ENCODE results near the gene HSBP1L1. TPM values are rescaled to one million over a fixed set of nuclear protein-coding genes. Genes with fewer than 3 reads are reported as not detected.
"Not testable (repeated sequence)": the region's sequence is repeated elsewhere in the genome, so short reads cannot be mapped to it uniquely, and the experiment has no call there.

The HSBP1L1 gene
- total RNA-seq, 1 experiment from 2014 or later: 1.1 TPM

DNA sequence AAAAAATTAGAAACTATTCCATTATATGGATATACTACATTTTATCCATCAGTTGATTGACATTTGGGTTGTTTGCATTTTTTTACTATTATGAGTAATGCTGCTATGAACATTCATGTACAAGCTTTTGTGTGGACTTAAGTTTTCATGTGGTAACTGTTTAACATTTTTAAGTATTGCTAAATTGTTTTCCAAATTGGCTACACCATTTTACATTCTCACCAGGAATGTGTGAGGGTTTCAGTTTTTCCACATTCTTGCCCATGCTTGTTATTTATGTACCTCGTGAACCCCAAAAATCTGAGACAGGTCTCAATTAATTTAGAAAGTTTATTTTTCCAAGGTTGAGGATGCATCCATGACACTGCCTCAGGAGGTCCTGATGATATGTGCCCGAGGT lies 27.1 kb downstream of the HSBP1L1 start:
- intact Hi-C loops (cut with micrococcal nuclease; ENCODE audit: unreplicated experiment): no loop called here
- Histone ChIP-seq H3K9me3 (ENCODE audit: low read depth, low read length, poor library complexity, severe bottlenecking) (no peaks in the 10 kb centered on the region), H3K27ac (ENCODE audit: low read depth, low read length, poor library complexity, severe bottlenecking) (no peak overlapping the region), H3K4me3 (ENCODE audit: low read depth, low read length, poor library complexity, severe bottlenecking) (no peak overlapping the region), H3K27me3 (replicated peaks; ENCODE audit: insufficient read depth, low read depth, low read length, poor library complexity) (no peaks in the 10 kb centered on the region), H3K4me1 (ENCODE audit: insufficient read depth, low read length, poor library complexity, severe bottlenecking) (peaks cover 7% of the 10 kb centered on the region), H3K36me3 (ENCODE audit: insufficient read depth, low read length, poor library complexity, severe bottlenecking) (peaks cover under 1% of the 10 kb centered on the region)
- BruUV-seq (replicated peaks): no TSS peak
- ChIA-PET POLR2A (ENCODE audit: low non-redundant PET) (no interaction called here), CTCF (no interaction called here)
- no peak for TF ChIP-seq EZH2 (IDR thresholded peaks at IDR 0.05; ENCODE audit: borderline replicate concordance, low read depth, low read length, poor library complexity, severe bottlenecking)
- TF ChIP-seq, protein P1, sequence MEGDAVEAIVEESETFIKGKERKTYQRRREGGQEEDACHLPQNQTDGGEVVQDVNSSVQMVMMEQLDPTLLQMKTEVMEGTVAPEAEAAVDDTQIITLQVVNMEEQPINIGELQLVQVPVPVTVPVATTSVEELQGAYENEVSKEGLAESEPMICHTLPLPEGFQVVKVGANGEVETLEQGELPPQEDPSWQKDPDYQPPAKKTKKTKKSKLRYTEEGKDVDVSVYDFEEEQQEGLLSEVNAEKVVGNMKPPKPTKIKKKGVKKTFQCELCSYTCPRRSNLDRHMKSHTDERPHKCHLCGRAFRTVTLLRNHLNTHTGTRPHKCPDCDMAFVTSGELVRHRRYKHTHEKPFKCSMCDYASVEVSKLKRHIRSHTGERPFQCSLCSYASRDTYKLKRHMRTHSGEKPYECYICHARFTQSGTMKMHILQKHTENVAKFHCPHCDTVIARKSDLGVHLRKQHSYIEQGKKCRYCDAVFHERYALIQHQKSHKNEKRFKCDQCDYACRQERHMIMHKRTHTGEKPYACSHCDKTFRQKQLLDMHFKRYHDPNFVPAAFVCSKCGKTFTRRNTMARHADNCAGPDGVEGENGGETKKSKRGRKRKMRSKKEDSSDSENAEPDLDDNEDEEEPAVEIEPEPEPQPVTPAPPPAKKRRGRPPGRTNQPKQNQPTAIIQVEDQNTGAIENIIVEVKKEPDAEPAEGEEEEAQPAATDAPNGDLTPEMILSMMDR (conservative IDR thresholded peaks at IDR 0.05; ENCODE audit: low read depth, low read length): no peak
- DNase-seq (ENCODE audit: low spot score): no peak

GRCh38 chr18:79999701-80000100 lies 35.3 kb downstream of the HSBP1L1 start:
- POLR2A ChIA-PET (ENCODE audit: low non-redundant PET); H3K4me3 ChIP-seq (ENCODE audit: low read depth, low read length, poor library complexity, severe bottlenecking); H3K27me3 ChIP-seq (replicated peaks; ENCODE audit: insufficient read depth, low read depth, low read length, poor library complexity); H3K27ac ChIP-seq (ENCODE audit: low read depth, low read length, poor library complexity, severe bottlenecking); H3K9me3 ChIP-seq (ENCODE audit: low read depth, low read length, poor library complexity, severe bottlenecking); BruUV-seq (replicated peaks); CTCF ChIA-PET; H3K4me1 ChIP-seq (ENCODE audit: insufficient read depth, low read length, poor library complexity, severe bottlenecking); H3K36me3 ChIP-seq (ENCODE audit: insufficient read depth, low read length, poor library complexity, severe bottlenecking); DNase-seq (ENCODE audit: low spot score); intact Hi-C loops (cut with micrococcal nuclease; ENCODE audit: unreplicated experiment): not testable (repeated sequence)

DNA sequence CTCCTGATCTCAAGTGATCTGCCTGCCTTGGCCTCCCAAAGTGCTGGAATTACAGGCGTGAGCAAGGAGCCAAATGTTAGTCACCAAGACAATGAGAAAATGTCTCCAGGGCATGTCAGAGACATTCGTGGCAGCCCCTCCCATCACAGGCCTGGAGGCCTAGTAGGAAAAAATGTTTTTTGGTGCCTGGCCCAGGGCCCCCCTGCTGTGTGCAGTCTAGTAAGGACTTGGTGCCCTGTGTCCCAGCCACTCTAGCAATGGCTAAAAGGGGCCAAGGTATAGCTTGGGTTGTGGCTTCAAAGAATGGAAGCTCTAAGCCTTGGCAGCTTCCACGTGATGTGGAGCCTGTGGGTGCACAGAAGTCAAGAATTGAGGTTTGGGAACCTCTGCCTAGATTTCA lies 36.4 kb downstream of the HSBP1L1 start:
- POLR2A ChIA-PET (ENCODE audit: low non-redundant PET): no interaction called here
- TF ChIP-seq EZH2 (IDR thresholded peaks at IDR 0.05; ENCODE audit: borderline replicate concordance, low read depth, low read length, poor library complexity, severe bottlenecking): no peak
- TF ChIP-seq, protein P1 (conservative IDR thresholded peaks at IDR 0.05; ENCODE audit: low read depth, low read length): no peak

GRCh38 chr18:80002468-80002867 lies 38.0 kb downstream of the HSBP1L1 start:
- Histone ChIP-seq H3K27ac (ENCODE audit: low read depth, low read length, poor library complexity, severe bottlenecking) (no peak overlapping the region), H3K9me3 (ENCODE audit: low read depth, low read length, poor library complexity, severe bottlenecking) (no peaks in the 10 kb centered on the region), H3K4me3 (ENCODE audit: low read depth, low read length, poor library complexity, severe bottlenecking) (no peak overlapping the region), H3K4me1 (ENCODE audit: insufficient read depth, low read length, poor library complexity, severe bottlenecking) (no peaks in the 10 kb centered on the region), H3K36me3 (ENCODE audit: insufficient read depth, low read length, poor library complexity, severe bottlenecking) (no peaks in the 10 kb centered on the region), H3K27me3 (replicated peaks; ENCODE audit: insufficient read depth, low read depth, low read length, poor library complexity) (no peaks in the 10 kb centered on the region)
- TF ChIP-seq, protein P1 (conservative IDR thresholded peaks at IDR 0.05; ENCODE audit: low read depth, low read length): no peak
- TF ChIP-seq EZH2 (IDR thresholded peaks at IDR 0.05; ENCODE audit: borderline replicate concordance, low read depth, low read length, poor library complexity, severe bottlenecking): no peak
- POLR2A ChIA-PET (ENCODE audit: low non-redundant PET): interaction anchor here (0.6 kb wide), 1 partner anchor 155 kb away, joined by 5 read pairs; no protein-coding TSS in a partner anchor
- intact Hi-C loops (cut with micrococcal nuclease; ENCODE audit: unreplicated experiment): no loop called here
- CTCF ChIA-PET: no interaction called here
- no TSS peak for BruUV-seq (replicated peaks)
- DNase-seq (ENCODE audit: low spot score): no peak

More for the DNA sequence above, 36.4 kb downstream of the HSBP1L1 start:
- no peaks in the 10 kb centered on the region for H3K4me1 ChIP-seq (ENCODE audit: insufficient read depth, low read length, poor library complexity, severe bottlenecking)
- H3K9me3 ChIP-seq (ENCODE audit: low read depth, low read length, poor library complexity, severe bottlenecking): no peaks in the 10 kb centered on the region
- no peak overlapping the region for H3K27ac ChIP-seq (ENCODE audit: low read depth, low read length, poor library complexity, severe bottlenecking)
- no peaks in the 10 kb centered on the region for H3K36me3 ChIP-seq (ENCODE audit: insufficient read depth, low read length, poor library complexity, severe bottlenecking)
- no TSS peak for BruUV-seq (replicated peaks)
- intact Hi-C loops (cut with micrococcal nuclease; ENCODE audit: unreplicated experiment): no loop called here
- H3K4me3 ChIP-seq (ENCODE audit: low read depth, low read length, poor library complexity, severe bottlenecking): no peak overlapping the region
- no peaks in the 10 kb centered on the region for H3K27me3 ChIP-seq (replicated peaks; ENCODE audit: insufficient read depth, low read depth, low read length, poor library complexity)
- CTCF ChIA-PET: no interaction called here
- no peak for DNase-seq (ENCODE audit: low spot score)

Data from A673 (cell line).